Measurements from ENCODE around the gene QARS1. TPM values are rescaled to one million over a fixed set of nuclear protein-coding genes. Genes with fewer than 3 reads are reported as not detected.

QARS1 gene
- total RNA-seq, 2 experiments from 2014 or later = 246 to 326 TPM

- Mint-ChIP-seq H3K27ac (no peak overlapping the region), H3K27me3 (no peaks in the 10 kb centered on the region), H3K4me1 (no peaks in the 10 kb centered on the region), H3K9me3 (no peaks in the 10 kb centered on the region), H3K36me3 (ENCODE audit: low read depth) (peaks cover 51% of the 10 kb centered on the region), H3K4me3 (no peak overlapping the region)
- POLR2A ChIA-PET = no interaction called here
- CTCF ChIA-PET = interaction anchor here (2.4 kb wide), 1 partner anchor 17 kb away, joined by 10 read pairs; no protein-coding TSS in a partner anchor
- DNase-seq = no peak
Observed at GRCh38 chr3:49112262-49112661, 7.7 kb upstream of the QARS1 start.

- Mint-ChIP-seq H3K4me3 (no peak overlapping the region), H3K27ac (no peak overlapping the region), H3K27me3 (no peaks in the 10 kb centered on the region), H3K9me3 (no peaks in the 10 kb centered on the region), H3K4me1 (no peaks in the 10 kb centered on the region), H3K36me3 (ENCODE audit: low read depth) (peaks cover 48% of the 10 kb centered on the region)
- no peak for DNase-seq
- ChIA-PET POLR2A (no interaction called here), CTCF (interaction anchor here (2.4 to 3.8 kb wide), 2 partner anchors 10 to 16 kb away, joined by 10 to 17 read pairs; partner anchors contain the start of gene USP19)
Observed at GRCh38 chr3:49111347-49111746, 6.8 kb upstream of the QARS1 start.

- H3K4me3 Mint-ChIP-seq = no peak overlapping the region
- no peaks in the 10 kb centered on the region for H3K9me3 Mint-ChIP-seq
- ChIA-PET CTCF (interaction anchor here (2.4 to 3.8 kb wide), 2 partner anchors 10 to 15 kb away, joined by 10 to 17 read pairs; partner anchors contain the start of gene USP19), POLR2A (no interaction called here)
- no peaks in the 10 kb centered on the region for H3K27me3 Mint-ChIP-seq
- peaks cover 43% of the 10 kb centered on the region for H3K36me3 Mint-ChIP-seq (ENCODE audit: low read depth)
- DNase-seq = no peak
- no peak overlapping the region for H3K27ac Mint-ChIP-seq
- H3K4me1 Mint-ChIP-seq = peaks cover 4% of the 10 kb centered on the region
Observed at GRCh38 chr3:49110780-49111179, 6.2 kb upstream of the QARS1 start.

- H3K27ac Mint-ChIP-seq = no peak overlapping the region
- POLR2A ChIA-PET = no interaction called here
- CTCF ChIA-PET = interaction anchor here (1.3 to 3.8 kb wide), 2 partner anchors 13 to 14 kb away, joined by 7 to 17 read pairs; partner anchors contain the start of genes QRICH1 and USP19
Observed at GRCh38 chr3:49108346-49108745, 3.8 kb upstream of the QARS1 start.

GRCh38 chr3:49104052-49104426 is 518 bp downstream of the QARS1 start:
- CTCF ChIA-PET = interaction anchor here (0.9 to 4.2 kb wide), 4 partner anchors 10 to 115 kb away, joined by 3 to 24 read pairs (median 4); partner anchors contain the start of genes NDUFAF3 and QRICH1
- H3K4me1 Mint-ChIP-seq = peaks cover 30% of the 10 kb centered on the region
- H3K9me3 Mint-ChIP-seq = no peaks in the 10 kb centered on the region
- no peaks in the 10 kb centered on the region for H3K27me3 Mint-ChIP-seq
- peak overlapping the region; percentile 99 for H3K27ac Mint-ChIP-seq
- POLR2A ChIA-PET = interaction anchor here (1.0 kb wide), 1 partner anchor 8 kb away, joined by 3 read pairs; no protein-coding TSS in a partner anchor
- no peak for DNase-seq
- H3K36me3 Mint-ChIP-seq (ENCODE audit: low read depth) = peaks cover 44% of the 10 kb centered on the region
- peak overlapping the region; percentile 99 for H3K4me3 Mint-ChIP-seq

More at GRCh38 chr3:49108346-49108745, 3.8 kb upstream of the QARS1 start:
- DNase-seq = no peak
- H3K36me3 Mint-ChIP-seq (ENCODE audit: low read depth) = peaks cover 35% of the 10 kb centered on the region
- H3K4me3 Mint-ChIP-seq = no peak overlapping the region
- no peaks in the 10 kb centered on the region for H3K27me3 Mint-ChIP-seq
- peaks cover 24% of the 10 kb centered on the region for H3K4me1 Mint-ChIP-seq
- no peaks in the 10 kb centered on the region for H3K9me3 Mint-ChIP-seq

DNA sequence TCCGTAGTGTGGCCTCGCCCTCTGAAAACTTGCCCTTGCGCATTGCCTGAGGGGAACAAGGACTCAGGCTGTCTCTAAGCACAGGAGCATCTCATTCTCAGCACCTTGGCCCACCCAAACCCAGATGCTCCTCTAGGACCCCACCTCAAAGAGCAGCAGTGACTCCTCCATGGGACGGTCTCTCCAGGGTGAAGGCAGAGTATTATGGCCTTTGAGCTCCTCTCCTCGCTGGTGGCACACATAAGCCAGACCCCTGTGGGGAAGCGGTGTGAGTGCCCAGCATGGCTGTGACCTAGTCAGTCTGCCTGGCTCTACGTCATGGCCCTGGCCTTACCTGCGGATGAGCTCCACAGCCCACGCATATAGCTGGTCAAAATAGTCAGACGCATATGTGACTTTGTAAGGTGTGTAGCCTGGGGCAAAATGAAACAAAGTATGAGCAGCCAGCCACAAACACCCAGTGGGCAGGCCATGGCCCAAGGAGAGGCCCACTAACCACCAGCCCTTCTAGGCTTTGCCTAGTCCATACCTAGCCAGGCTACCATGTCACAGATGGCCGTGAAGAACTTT is 4.4 kb downstream of the QARS1 start:
- Mint-ChIP-seq H3K27me3 (no peaks in the 10 kb centered on the region), H3K4me3 (no peak overlapping the region), H3K9me3 (no peaks in the 10 kb centered on the region), H3K4me1 (peaks cover 21% of the 10 kb centered on the region), H3K27ac (no peak overlapping the region), H3K36me3 (ENCODE audit: low read depth) (peaks cover 54% of the 10 kb centered on the region)
- CTCF ChIA-PET = no interaction called here
- POLR2A ChIA-PET = no interaction called here
- DNase-seq = no peak

- no peak overlapping the region for H3K4me3 Mint-ChIP-seq
- ChIA-PET CTCF (interaction anchor here (0.6 kb wide), 1 partner anchor 358 kb away, joined by 6 read pairs; no protein-coding TSS in a partner anchor), POLR2A (no interaction called here)
- no peaks in the 10 kb centered on the region for H3K27me3 Mint-ChIP-seq
- no peak overlapping the region for H3K27ac Mint-ChIP-seq
- H3K36me3 Mint-ChIP-seq (ENCODE audit: low read depth) = peaks cover 54% of the 10 kb centered on the region
- no peak for DNase-seq
- no peaks in the 10 kb centered on the region for H3K9me3 Mint-ChIP-seq
- peaks cover 19% of the 10 kb centered on the region for H3K4me1 Mint-ChIP-seq
Observed at GRCh38 chr3:49098910-49099630, 5.5 kb downstream of the QARS1 start.

DNA sequence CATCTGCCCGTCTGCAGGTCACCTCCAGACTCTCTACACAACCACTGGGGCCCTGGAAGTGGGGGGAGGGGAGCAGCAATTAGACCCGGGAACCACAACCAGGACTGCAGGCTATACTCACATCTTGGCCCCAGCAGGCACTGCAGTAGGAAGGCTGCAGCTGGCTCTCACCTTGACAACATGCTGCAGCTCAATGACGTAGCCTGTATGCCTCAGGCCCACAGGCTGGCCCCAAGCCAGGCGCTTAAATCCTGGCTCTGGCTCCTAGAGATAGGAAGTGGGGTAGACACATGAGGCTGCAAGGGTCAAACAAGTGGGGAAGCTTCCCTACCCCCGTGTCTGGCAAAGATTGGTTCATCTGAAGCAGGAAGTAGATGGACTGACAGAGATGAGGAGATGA is 6.1 kb downstream of the QARS1 start:
- CTCF ChIA-PET = no interaction called here

DNA sequence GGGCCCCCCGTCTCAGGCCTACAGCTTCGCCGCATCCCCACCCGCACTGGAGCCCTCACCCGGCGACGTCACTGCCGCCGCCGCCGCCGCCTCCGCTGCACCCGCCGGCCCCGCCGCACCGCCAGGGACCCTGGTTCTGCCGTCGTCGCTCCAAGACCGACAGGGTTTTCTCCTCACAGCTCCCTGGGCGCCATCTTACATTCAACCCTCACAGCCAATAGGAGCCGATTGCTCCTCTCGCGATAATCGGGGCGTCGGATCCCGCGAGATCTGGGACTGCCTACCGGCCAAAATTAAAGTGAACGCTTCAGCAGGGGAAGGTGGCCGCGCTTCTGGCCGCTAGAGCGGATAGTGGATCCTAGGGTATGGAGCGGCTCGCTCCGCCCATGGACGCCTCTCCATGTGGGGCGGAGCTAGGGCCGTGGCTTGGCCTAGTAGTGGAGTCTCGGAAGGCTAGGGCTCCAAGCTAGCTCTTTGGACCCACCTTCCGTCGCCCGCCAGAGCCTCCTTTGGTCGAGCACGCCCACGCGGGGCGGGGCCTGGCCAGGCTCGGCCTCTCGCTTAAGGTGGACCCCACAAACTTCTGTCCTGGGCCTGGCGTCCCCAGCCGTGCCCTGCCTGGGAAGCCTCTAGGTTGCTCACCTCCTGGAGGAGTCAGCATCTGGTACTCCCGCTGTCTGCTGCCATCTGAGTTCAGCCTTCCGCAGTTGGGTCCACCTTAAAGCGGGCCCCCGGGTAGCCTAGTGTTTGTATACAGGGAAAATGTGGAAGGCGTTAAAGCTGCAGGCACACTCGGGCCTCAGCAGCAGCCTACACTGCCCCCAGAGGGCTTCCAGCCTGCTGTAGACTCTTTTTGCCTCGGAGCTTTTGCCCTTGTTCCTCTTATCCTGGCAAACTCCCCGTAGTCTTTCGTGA is 10.4 kb downstream of the QARS1 start, which contains the start of gene QRICH1:
QRICH1 (minus strand) TSS at position 219 of the 915 bp plus-strand sequence. CDS start 17,054 bp downstream, outside the sequence.
- ChIA-PET CTCF (interaction anchor here (0.5 to 5.7 kb wide), 23 partner anchors 9 to 557 kb away, joined by 3 to 27 read pairs (median 5); partner anchors contain the start of genes ARIH2, DALRD3, LAMB2 and NDUFAF3), POLR2A (interaction anchor here (0.5 to 2.0 kb wide), 5 partner anchors 11 to 87 kb away, joined by 3 to 10 read pairs (median 5); partner anchors contain the start of genes IMPDH2 and WDR6)
- H3K4me1 Mint-ChIP-seq = peaks cover 33% of the 10 kb centered on the region
- H3K4me3 Mint-ChIP-seq = peak within 1 kb of the TSS; percentile 93
- H3K27ac Mint-ChIP-seq = peak within 1 kb of the TSS; percentile 96
- H3K27me3 Mint-ChIP-seq = no peaks in the 10 kb centered on the region
- DNase-seq = peak; percentile 99
- H3K9me3 Mint-ChIP-seq = no peaks in the 10 kb centered on the region
- peaks cover 31% of the 10 kb centered on the region for H3K36me3 Mint-ChIP-seq (ENCODE audit: low read depth)

More for the DNA sequence above, 6.1 kb downstream of the QARS1 start:
- POLR2A ChIA-PET = interaction anchor here (0.6 kb wide), 1 partner anchor 13 kb away, joined by 4 read pairs; no protein-coding TSS in a partner anchor
- peaks cover 13% of the 10 kb centered on the region for H3K4me1 Mint-ChIP-seq
- peaks cover 51% of the 10 kb centered on the region for H3K36me3 Mint-ChIP-seq (ENCODE audit: low read depth)
- no peak overlapping the region for H3K4me3 Mint-ChIP-seq
- H3K9me3 Mint-ChIP-seq = no peaks in the 10 kb centered on the region
- no peak overlapping the region for H3K27ac Mint-ChIP-seq
- no peaks in the 10 kb centered on the region for H3K27me3 Mint-ChIP-seq
- DNase-seq = no peak

GRCh38 chr3:49092938-49093852 is 11.4 kb downstream of the QARS1 start:
- Mint-ChIP-seq H3K27ac (peak overlapping the region; percentile 96), H3K4me3 (peak overlapping the region; percentile 93), H3K9me3 (no peaks in the 10 kb centered on the region), H3K27me3 (no peaks in the 10 kb centered on the region), H3K36me3 (ENCODE audit: low read depth) (peaks cover 25% of the 10 kb centered on the region), H3K4me1 (peaks cover 33% of the 10 kb centered on the region)
- peak; percentile 84 for DNase-seq
- POLR2A ChIA-PET = interaction anchor here (0.5 to 2.0 kb wide), 5 partner anchors 20 to 377 kb away, joined by 3 to 10 read pairs (median 5); partner anchors contain the start of genes IMPDH2 and WDR6
- CTCF ChIA-PET = interaction anchor here (0.9 to 5.7 kb wide), 15 partner anchors 9 to 247 kb away, joined by 3 to 27 read pairs (median 6); partner anchors contain the start of genes ARIH2, DALRD3, LAMB2 and NDUFAF3

- no peak for DNase-seq
- CTCF ChIA-PET = interaction anchor here (0.9 to 3.5 kb wide), 2 partner anchors 12 to 22 kb away, joined by 3 to 12 read pairs; partner anchors contain the start of gene QRICH1
- no peak overlapping the region for H3K4me3 Mint-ChIP-seq
- H3K27me3 Mint-ChIP-seq = no peaks in the 10 kb centered on the region
- H3K27ac Mint-ChIP-seq = no peak overlapping the region
- POLR2A ChIA-PET = no interaction called here
- peaks cover 2% of the 10 kb centered on the region for H3K4me1 Mint-ChIP-seq
- H3K36me3 Mint-ChIP-seq (ENCODE audit: low read depth) = peaks cover 6% of the 10 kb centered on the region
- no peaks in the 10 kb centered on the region for H3K9me3 Mint-ChIP-seq
Observed at GRCh38 chr3:49081429-49081828, 23.1 kb downstream of the QARS1 start.
